Omental fat pad (tissue), 4 donors: Measurements from ENCODE around the gene HASPIN. TPM values are rescaled to one million over a fixed set of nuclear protein-coding genes. Genes with fewer than 3 reads are reported as not detected.
A peak's percentile ranks its signal among the peaks of the same experiment; 100 is the strongest.

ENCODE experiments used
- ATAC-seq: fragments of 150-250 bp; one replicate; pipeline ENCODE4 v1.9.1; 2016; ENCODE audit warnings: mild to moderate bottlenecking, moderate library complexity; ENCODE audit not compliant: low FRiP score
- DNase-seq: peaks from one replicate; pipeline ENCODE4 v3.0.0-alpha.2; 2019; ENCODE audit warnings: low spot score
- CTCF ChIP-seq, 3 donors: fragments of 450-650 bp; IDR thresholded peaks; one replicate each; pipeline ENCODE4 v1.5.1; 2016 to 2017; ENCODE audit warnings: antibody characterized with exemption in 3 of 3, mild to moderate bottlenecking in 3 of 3, moderate library complexity in 2 of 3
- total RNA-seq, 4 donors: library from RNA; depleted of rRNA; stranded (reverse); fragments of >200 nt; gene quantifications; one replicate each; pipeline ENCODE4 v1.1.0, GENCODE V29; 2016

HASPIN gene
- total RNA-seq, result under 1 TPM in 3 of 4 donors, not detected in 1; 0.19 to 0.69 (median 0.24) TPM

GRCh38 chr17:3723556-3724377 lies at the start of gene HASPIN:
TSS of gene HASPIN (plus strand) at chr17:3723903. CDS start at chr17:3723936, 33 bp downstream.
- no peak for TF ChIP-seq CTCF (IDR thresholded peaks at IDR 0.05)
- DNase-seq, result peak; percentile 85
- ATAC-seq, result peak; percentile 83

DNA sequence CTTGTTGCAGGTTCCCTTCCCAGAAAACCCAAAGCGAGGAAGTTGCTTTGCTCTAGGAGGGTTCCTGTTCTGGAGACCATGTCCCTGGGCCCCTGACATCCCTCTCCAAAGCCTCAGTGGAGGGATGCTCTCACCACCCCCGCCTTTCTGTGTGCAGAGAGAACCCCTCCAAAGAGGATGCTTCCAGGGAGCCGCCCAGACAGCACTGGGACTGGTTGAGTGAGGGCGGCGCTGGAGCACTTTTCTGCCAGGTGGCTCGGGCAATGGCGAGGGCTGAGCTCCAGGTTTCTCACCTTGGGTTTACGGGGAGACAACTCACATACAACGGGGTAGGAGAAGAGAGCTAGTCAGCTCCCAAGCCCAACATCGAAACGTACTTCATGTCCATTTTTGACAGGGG lies 47.8 kb upstream of the HASPIN start:
- no peak for TF ChIP-seq CTCF (IDR thresholded peaks at IDR 0.05)

DNA sequence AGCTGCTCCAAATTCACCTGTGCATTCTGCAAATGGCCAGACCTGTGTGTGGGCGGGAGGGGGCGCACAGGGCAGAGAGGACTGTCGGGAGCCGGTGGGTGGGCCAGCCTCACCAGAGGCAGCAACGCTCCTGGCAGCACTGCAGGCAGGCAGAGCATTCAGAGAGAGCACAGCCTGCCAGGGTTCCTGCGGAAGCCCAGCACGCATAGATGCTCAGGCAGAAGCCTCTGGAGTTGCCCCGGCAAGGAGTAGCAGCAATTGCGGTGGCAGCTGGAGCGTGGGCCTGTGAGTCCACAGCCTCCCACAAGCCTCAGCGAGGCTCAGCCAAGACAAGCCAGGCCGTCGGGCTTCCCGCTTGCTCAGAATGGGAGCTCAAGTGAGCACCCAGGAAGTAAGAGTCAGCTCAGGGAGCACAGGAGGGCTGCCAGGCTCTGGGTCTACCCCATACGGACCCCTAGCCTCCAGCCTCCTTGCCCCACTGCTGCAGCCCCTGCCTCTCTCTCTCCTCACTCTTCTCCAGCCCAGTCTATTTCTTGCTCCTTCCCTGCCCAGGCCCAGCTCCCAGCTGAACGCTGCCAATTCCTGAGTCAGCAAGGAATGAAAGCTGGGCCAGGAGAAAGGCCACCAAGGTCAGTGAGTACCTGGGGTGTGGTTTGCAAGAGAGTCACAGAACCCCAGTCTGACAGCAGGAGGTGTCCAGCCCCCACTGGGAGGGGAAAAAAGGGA lies 45.4 kb upstream of the HASPIN start:
- ATAC-seq (peak; percentile 62), DNase-seq (no peak)
- TF ChIP-seq CTCF (IDR thresholded peaks at IDR 0.05), result no peak

More for the DNA sequence above, 47.8 kb upstream of the HASPIN start:
- no peak for ATAC-seq
- no peak for DNase-seq

- no peak for TF ChIP-seq CTCF (IDR thresholded peaks at IDR 0.05)
- ATAC-seq, result no peak
- no peak for DNase-seq
Measured at GRCh38 chr17:3678821-3679530, 44.7 kb upstream of the HASPIN start.

DNA sequence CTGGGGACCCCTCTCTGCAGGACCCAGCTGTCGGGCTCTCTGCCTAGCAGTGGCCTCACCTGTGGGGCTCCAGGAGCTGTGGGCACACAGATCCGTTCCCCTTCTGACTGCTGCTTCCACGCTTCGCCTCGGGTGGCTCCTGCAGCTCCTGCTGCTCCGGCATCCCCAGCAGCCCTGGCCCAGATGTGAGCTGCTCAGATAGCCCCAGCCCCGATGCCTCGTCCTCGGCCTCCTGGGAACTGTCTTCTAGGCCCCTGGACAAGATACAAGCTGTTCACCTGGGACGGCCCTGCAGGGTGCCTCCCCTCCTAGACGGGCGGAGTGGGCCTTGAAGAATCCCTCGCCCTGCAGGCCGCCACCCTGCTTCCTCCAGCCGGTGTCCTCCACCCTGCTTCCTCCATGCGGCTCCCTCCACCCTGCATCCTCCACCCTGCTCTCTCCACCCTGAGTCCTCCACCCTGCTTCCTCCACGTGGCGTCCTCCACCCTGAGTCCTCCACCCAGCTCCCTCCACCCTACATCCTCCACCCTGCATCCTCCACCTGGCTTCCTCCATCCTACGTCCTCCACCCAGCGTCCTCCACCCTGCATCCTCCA lies 44.1 kb upstream of the HASPIN start:
- TF ChIP-seq CTCF (IDR thresholded peaks at IDR 0.05), result no peak
- ATAC-seq (no peak), DNase-seq (no peak)

GRCh38 chr17:3681057-3681456 lies 42.6 kb upstream of the HASPIN start:
- no peak for ATAC-seq
- TF ChIP-seq CTCF (IDR thresholded peaks at IDR 0.05), result no peak
- no peak for DNase-seq
